Ishikawa (cell line): ENCODE data around the gene SLK.

Experiments used
- CEBPB ChIP-seq: IDR thresholded peaks from 2 replicates; pipeline ENCODE4 v1.6.1; 2012
- CREB1 ChIP-seq: IDR thresholded peaks from 2 replicates; pipeline ENCODE4 v1.6.1; 2012; ENCODE audit warnings: low read depth
- EGR1 ChIP-seq: IDR thresholded peaks from 2 replicates; pipeline ENCODE4 v1.6.1; 2012
- EP300 ChIP-seq: IDR thresholded peaks from 2 replicates; pipeline ENCODE4 v1.6.1; 2012; ENCODE audit warnings: borderline replicate concordance
- FOXM1 ChIP-seq: IDR thresholded peaks from 2 replicates; pipeline ENCODE4 v1.6.1; 2012; ENCODE audit warnings: low read depth, borderline replicate concordance
- MAX ChIP-seq: IDR thresholded peaks from 2 replicates; pipeline ENCODE4 v1.6.1; 2012
- NFIC ChIP-seq: IDR thresholded peaks from 2 replicates; pipeline ENCODE4 v1.6.1; 2012
- RAD21 ChIP-seq: IDR thresholded peaks from 2 replicates; pipeline ENCODE4 v1.6.1; 2012; ENCODE audit warnings: low read depth
- REST ChIP-seq: IDR thresholded peaks from 2 replicates; pipeline ENCODE4 v1.6.1; 2012; ENCODE audit warnings: low read depth, mild to moderate bottlenecking
- TAF1 ChIP-seq: IDR thresholded peaks from 2 replicates; pipeline ENCODE4 v1.6.1; 2012; ENCODE audit warnings: low read depth, mild to moderate bottlenecking
- TCF12 ChIP-seq: IDR thresholded peaks from 2 replicates; pipeline ENCODE4 v1.6.1; 2012; ENCODE audit warnings: low read depth
- TEAD4 ChIP-seq: IDR thresholded peaks from 2 replicates; pipeline ENCODE4 v1.6.1; 2012
- USF1 ChIP-seq: IDR thresholded peaks from 2 replicates; pipeline ENCODE4 v1.6.1; 2012
- YY1 ChIP-seq: IDR thresholded peaks from 2 replicates; pipeline ENCODE4 v1.6.1; 2012; ENCODE audit warnings: low read depth
- ZBTB7A ChIP-seq: IDR thresholded peaks from 2 replicates; pipeline ENCODE4 v1.6.1; 2012; ENCODE audit warnings: low read depth

Gene SLK

GRCh38 chr10:103954543-103954942, 12.4 kb upstream of the SLK start:
- TF ChIP-seq NFIC (no peak), ZBTB7A (no peak), REST (no peak), YY1 (no peak), EGR1 (no peak), FOXM1 (no peak), CEBPB (no peak), EP300 (no peak), TAF1 (no peak), TCF12 (no peak)

GRCh38 chr10:103958996-103959395, 7.9 kb upstream of the SLK start:
- TF ChIP-seq EP300 (no peak), TCF12 (no peak), NFIC (no peak), EGR1 (no peak), USF1 (no peak), CEBPB (no peak), MAX (no peak), ZBTB7A (no peak), FOXM1 (no peak), TEAD4 (no peak), CREB1 (no peak), REST (no peak), YY1 (no peak), TAF1 (no peak), RAD21 (no peak)

GRCh38 chr10:103960103-103960502, 6.8 kb upstream of the SLK start:
- no peak for TF ChIP-seq CREB1
- TF ChIP-seq EP300, result no peak
- no peak for TF ChIP-seq NFIC
- TF ChIP-seq USF1, result no peak
- no peak for TF ChIP-seq FOXM1
- TF ChIP-seq REST, result no peak
- no peak for TF ChIP-seq YY1
- no peak for TF ChIP-seq TCF12
- TF ChIP-seq MAX, result no peak
- no peak for TF ChIP-seq EGR1
- no peak for TF ChIP-seq TEAD4
- TF ChIP-seq ZBTB7A, result no peak
- no peak for TF ChIP-seq RAD21

- TF ChIP-seq RAD21, result no peak
- TF ChIP-seq ZBTB7A, result no peak
- TF ChIP-seq MAX, result peak; percentile 63
- TF ChIP-seq EP300, result no peak
- TF ChIP-seq CEBPB, result no peak
- TF ChIP-seq USF1, result 0 out of 2 replicates have a peak, but pooled peaks have one; percentile 43
- TF ChIP-seq FOXM1, result no peak
- TF ChIP-seq EGR1, result no peak
- TF ChIP-seq YY1, result 0 out of 2 replicates have a peak, but pooled peaks have one; percentile 25
- no peak for TF ChIP-seq TCF12
- no peak for TF ChIP-seq CREB1
- no peak for TF ChIP-seq REST
Observed at GRCh38 chr10:103967448-103968071, 620 bp downstream of the SLK start.
